ENCODE data around the gene LPIN1. TPM values are rescaled to one million over a fixed set of nuclear protein-coding genes. Genes with fewer than 3 reads are reported as not detected.

Gene LPIN1
- total RNA-seq, 1 experiment from 2014 or later, result 4.4 TPM

DNA sequence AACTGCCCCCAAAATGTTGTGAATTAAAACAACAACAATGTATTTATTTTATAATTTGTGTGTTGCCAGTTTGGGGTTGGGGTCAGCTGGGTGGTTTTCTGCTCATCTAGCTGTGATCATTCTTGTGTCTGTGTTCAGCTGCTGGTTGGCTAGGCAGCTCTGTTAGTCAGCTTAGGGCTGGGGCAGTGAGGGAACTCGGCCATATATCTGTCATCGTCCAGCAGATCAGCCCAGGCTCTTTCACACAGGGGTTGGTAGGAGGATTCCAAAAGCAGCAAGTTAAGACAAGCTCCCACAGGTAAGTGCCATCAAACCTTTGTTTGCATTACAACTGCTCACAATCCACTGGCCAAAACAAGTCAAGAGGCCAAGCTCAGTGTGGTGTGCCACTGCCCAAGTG lies 121.5 kb downstream of the LPIN1 start:
- H3K56ac ChIP-seq (ENCODE audit: insufficient read length, low read depth, low read length), result no peak overlapping the region
- no peak overlapping the region for H3K4ac ChIP-seq (ENCODE audit: low read depth, low read length)
- no peak overlapping the region for H3K9ac ChIP-seq (ENCODE audit: extremely low read depth, insufficient read length, low read length)
- Mint-ChIP-seq H3K27me3 (ENCODE audit: low read depth) (no peaks in the 10 kb centered on the region; the same call in 1 of the 2 replicates), H3K4me3 (no peak overlapping the region), H3K27ac (no peak overlapping the region), H3K36me3 (ENCODE audit: insufficient read depth in 1 of 3, low read depth in 3 of 3) (no peaks in the 10 kb centered on the region; a peak in 1 of 7 replicates), H3K9me3 (peaks cover 0 to 3% of the 10 kb centered on the region in 2 experiments; a peak in 2 of 5 replicates), H3K4me1 (peaks cover 23 to 38% of the 10 kb centered on the region in 2 experiments)
- no peak overlapping the region for H3K23ac ChIP-seq (ENCODE audit: insufficient read length, low read depth, low read length)
- no CpG with 5 or more reads among the region's 2 CpGs for WGBS (ENCODE audit: extremely low coverage, insufficient read length, low lambda C conversion rate)
- TF ChIP-seq, protein P1, sequence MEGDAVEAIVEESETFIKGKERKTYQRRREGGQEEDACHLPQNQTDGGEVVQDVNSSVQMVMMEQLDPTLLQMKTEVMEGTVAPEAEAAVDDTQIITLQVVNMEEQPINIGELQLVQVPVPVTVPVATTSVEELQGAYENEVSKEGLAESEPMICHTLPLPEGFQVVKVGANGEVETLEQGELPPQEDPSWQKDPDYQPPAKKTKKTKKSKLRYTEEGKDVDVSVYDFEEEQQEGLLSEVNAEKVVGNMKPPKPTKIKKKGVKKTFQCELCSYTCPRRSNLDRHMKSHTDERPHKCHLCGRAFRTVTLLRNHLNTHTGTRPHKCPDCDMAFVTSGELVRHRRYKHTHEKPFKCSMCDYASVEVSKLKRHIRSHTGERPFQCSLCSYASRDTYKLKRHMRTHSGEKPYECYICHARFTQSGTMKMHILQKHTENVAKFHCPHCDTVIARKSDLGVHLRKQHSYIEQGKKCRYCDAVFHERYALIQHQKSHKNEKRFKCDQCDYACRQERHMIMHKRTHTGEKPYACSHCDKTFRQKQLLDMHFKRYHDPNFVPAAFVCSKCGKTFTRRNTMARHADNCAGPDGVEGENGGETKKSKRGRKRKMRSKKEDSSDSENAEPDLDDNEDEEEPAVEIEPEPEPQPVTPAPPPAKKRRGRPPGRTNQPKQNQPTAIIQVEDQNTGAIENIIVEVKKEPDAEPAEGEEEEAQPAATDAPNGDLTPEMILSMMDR (conservative IDR thresholded peaks at IDR 0.05), result no peak
- no peak overlapping the region for H2BK120ac ChIP-seq (ENCODE audit: low read depth, low read length, poor library complexity, severe bottlenecking)
- H3K9me3 ChIP-seq (ENCODE audit: control insufficient read depth, low read depth, low read length), result no peaks in the 10 kb centered on the region
- no peak overlapping the region for H3K27ac ChIP-seq (ENCODE audit: insufficient read length, low read depth, low read length)
- no peaks in the 10 kb centered on the region for H3K79me1 ChIP-seq (ENCODE audit: insufficient read depth, low read depth, low read length, poor library complexity, severe bottlenecking)
- H2AK5ac ChIP-seq (ENCODE audit: insufficient read length, low read length), result no peak overlapping the region
- H2AFZ ChIP-seq (ENCODE audit: low read length), result no peak overlapping the region
- H3K18ac ChIP-seq (ENCODE audit: insufficient read length, low read depth, low read length), result no peak overlapping the region
- no peak overlapping the region for H4K91ac ChIP-seq (ENCODE audit: insufficient read length, low read depth, low read length)
- no peak overlapping the region for H3K4me2 ChIP-seq (ENCODE audit: insufficient read depth, insufficient read length, low read length)
- H2BK15ac ChIP-seq (ENCODE audit: low read depth, low read length), result no peak overlapping the region
- H2BK20ac ChIP-seq (ENCODE audit: low read depth, low read length, poor library complexity, severe bottlenecking), result no peak overlapping the region
- DNase-seq, result no peak
- no peaks in the 10 kb centered on the region; the same call in 1 of the 2 replicates for H3K4me1 ChIP-seq (ENCODE audit: insufficient read depth, low read length)
- H4K20me1 ChIP-seq (ENCODE audit: control insufficient read depth, insufficient read depth, insufficient read length), result no peaks in the 10 kb centered on the region
- no peak overlapping the region for H4K8ac ChIP-seq (replicated peaks; ENCODE audit: insufficient read length, low read depth, low read length)
- no peaks in the 10 kb centered on the region for H3K27me3 ChIP-seq (ENCODE audit: insufficient read depth, low read length)
- no peak overlapping the region for H2BK5ac ChIP-seq (ENCODE audit: insufficient read length, low read length)
- no peak overlapping the region for H3T11ph ChIP-seq (ENCODE audit: low read length)
- H3K23me2 ChIP-seq (ENCODE audit: insufficient read length, low read depth, low read length, poor library complexity, severe bottlenecking), result no peaks in the 10 kb centered on the region
- H3K79me2 ChIP-seq (ENCODE audit: insufficient read depth, low read length), result no peaks in the 10 kb centered on the region
- no peak overlapping the region for H2BK12ac ChIP-seq (ENCODE audit: insufficient read length, low read depth, low read length)
- H4K5ac ChIP-seq (ENCODE audit: insufficient read length, low read depth, low read length), result no peak overlapping the region
- no peak overlapping the region for H3K14ac ChIP-seq (ENCODE audit: insufficient read depth, low read length)

Measured in H9 (cell line).